KOPT-K1 (cell line): ENCODE data around the gene ENAH.
"Not testable (repeated sequence)": the region's sequence is repeated elsewhere in the genome, so short reads cannot be mapped to it uniquely, and the experiment has no call there.

Experiments
- H3K27ac ChIP-seq: fragments of 200-600 bp; sonication (generic); 2 replicates; pipeline ENCODE4 v1.5.1; 2016; ENCODE audit warnings: antibody characterized with exemption, mild to moderate bottlenecking, low read depth, low read length; ENCODE audit not compliant: poor library complexity, severe bottlenecking
- H3K36me3 ChIP-seq: fragments of 200-600 bp; sonication (generic); 2 replicates; pipeline ENCODE4 v1.5.1; 2017; ENCODE audit warnings: antibody characterized with exemption, mild to moderate bottlenecking, low read length, moderate library complexity; ENCODE audit not compliant: insufficient read depth
- H3K9me3 ChIP-seq: fragments of 200-600 bp; sonication (generic); 2 replicates; pipeline ENCODE4 v1.5.1; 2017; ENCODE audit warnings: antibody characterized with exemption, low read length, mild to moderate bottlenecking; ENCODE audit not compliant: insufficient read depth, poor library complexity, severe bottlenecking

ENAH gene

DNA sequence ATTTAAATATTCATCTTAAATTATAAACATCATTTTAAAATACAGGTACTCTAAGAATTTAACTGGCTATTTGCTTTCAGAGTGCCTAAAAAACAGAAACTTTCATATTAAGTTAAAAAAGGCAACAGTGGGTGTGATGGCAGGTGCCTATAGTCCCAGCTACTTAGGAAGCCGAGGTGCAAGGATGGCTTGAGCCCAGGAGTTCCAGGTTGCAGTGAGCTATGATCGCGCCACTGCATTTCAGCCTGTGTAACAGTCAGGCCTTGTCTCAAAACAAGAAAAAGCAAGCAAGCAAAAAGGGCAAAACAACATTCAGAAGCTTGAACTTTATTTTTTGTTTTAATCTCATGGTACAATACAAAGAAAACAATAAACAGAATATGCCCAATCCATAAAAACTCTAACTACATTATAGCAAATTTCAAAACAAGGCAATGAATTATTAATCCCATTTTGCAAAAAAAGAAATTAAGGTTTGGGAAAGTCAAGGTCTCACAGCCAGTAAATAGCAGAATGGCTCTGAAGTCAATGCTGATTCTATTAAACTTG lies 15.2 kb downstream of the ENAH start:
- Histone ChIP-seq H3K9me3 (peaks cover 5% of the 10 kb centered on the region), H3K27ac (no peak overlapping the region), H3K36me3 (no peaks in the 10 kb centered on the region)

- not testable (repeated sequence) for H3K9me3 ChIP-seq, H3K27ac ChIP-seq, H3K36me3 ChIP-seq
Measured at GRCh38 chr1:225636992-225637391, 15.9 kb downstream of the ENAH start.

GRCh38 chr1:225635649-225636048 lies 17.3 kb downstream of the ENAH start:
- Histone ChIP-seq H3K27ac (no peak overlapping the region), H3K9me3 (peaks cover 5% of the 10 kb centered on the region), H3K36me3 (no peaks in the 10 kb centered on the region)

DNA sequence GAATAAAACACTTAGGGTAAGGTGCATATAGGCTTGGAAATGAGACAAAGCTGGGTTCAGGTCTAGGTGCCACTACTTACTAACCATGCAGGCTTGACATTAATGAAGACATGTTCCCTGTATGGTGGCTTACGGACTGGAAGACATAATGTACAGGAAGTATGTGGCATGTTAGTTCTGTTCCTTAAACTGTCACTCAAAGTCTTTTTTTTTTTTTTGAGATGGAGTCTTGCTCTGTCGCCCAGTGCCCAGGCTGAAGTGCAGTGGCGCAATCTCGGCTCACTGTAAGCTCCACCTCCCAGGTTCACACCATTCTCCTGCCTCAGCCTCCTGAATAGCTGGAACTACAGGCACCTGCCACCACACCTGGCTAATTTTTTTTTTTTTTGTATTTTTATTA lies 20.1 kb downstream of the ENAH start:
- not testable (repeated sequence) for H3K9me3 ChIP-seq, H3K27ac ChIP-seq, H3K36me3 ChIP-seq

DNA sequence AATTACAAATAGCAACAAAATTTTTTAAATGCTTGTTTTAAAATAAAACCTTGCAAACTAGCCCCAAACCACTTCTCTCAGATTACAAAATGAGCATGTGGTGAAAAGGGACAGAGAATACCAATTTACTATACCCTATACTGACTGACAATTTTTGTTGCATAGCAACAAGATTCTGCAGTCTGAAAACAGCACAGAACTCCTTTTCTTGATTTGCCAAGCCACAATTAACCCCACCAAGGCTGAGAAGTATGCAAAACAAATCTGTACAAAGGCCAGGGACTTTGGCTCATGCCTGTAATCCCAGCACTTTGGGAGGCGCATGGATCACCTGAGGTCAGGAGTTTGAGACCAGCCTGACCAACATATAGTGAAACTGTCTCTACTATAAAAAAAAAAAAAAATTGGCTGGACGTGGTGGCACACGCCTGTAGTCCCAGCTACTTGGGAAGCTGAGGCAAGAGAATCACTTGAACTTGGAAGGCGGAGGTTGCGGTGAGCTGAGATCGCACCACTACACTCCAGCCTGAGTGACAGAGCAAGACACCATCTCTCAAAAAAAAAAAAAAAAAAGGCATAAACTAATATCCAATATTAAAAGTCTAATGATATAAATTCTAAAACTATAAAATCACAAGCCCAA lies 21.8 kb downstream of the ENAH start:
- H3K9me3 ChIP-seq: no peaks in the 10 kb centered on the region
- H3K36me3 ChIP-seq: no peaks in the 10 kb centered on the region
- H3K27ac ChIP-seq: no peak overlapping the region

- Histone ChIP-seq H3K9me3 (no peaks in the 10 kb centered on the region), H3K27ac (no peak overlapping the region), H3K36me3 (no peaks in the 10 kb centered on the region)
Measured at GRCh38 chr1:225629483-225629882, 23.4 kb downstream of the ENAH start.

DNA sequence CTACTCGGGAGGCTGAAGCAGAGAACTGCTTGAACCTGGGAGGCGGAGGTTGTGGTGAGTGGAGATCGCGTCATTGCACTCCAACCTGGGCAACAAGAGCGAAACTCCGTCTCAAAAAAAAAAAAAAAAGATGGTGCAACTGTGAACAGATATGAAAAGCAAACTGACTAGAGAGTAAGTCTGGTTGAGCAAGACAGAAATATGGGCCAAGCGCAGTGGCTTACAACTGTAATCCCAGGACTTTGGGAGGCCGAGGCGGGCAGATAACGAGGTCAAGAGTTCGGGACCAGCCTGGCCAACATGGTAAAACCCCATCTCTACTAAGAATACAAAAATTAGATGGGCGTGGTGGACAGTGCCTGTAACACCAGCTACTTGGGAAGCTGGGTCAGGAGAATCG lies 24.1 kb downstream of the ENAH start:
- not testable (repeated sequence) for H3K36me3 ChIP-seq, H3K27ac ChIP-seq, H3K9me3 ChIP-seq

DNA sequence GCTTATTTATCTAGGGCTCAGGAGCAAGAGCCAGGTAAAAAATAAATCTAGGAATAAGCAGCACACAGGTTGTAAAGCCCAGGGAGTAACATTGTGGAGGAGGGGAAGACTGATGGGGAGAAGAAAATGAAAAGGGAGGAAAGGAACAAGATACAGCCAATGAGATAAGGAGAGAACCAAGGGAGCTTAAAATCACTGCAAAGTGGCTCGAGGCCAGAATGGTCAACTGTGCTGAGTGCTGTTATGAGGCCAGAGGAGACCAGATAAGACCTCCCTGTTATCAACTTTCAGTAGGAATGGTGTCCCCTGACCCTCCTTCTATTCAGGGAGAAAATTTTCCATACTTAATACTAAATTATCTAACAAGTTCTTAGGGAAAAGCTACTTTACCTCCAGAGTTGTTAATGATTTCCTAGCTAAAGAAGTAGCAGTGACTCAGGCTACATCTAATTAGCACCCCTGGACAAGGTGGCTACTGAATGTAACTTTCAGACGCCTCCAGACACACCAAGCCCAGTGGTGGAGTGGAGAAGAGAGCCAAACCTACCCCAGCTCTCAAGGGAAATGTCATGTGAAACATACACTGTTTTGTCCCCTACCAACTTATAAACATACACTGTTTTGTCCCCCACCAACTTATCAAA lies 25.5 kb downstream of the ENAH start:
- Histone ChIP-seq H3K9me3 (no peaks in the 10 kb centered on the region), H3K36me3 (no peaks in the 10 kb centered on the region), H3K27ac (no peak overlapping the region)

GRCh38 chr1:225626698-225627097 lies 26.2 kb downstream of the ENAH start:
- Histone ChIP-seq H3K36me3 (no peaks in the 10 kb centered on the region), H3K27ac (no peak overlapping the region), H3K9me3 (no peaks in the 10 kb centered on the region)

DNA sequence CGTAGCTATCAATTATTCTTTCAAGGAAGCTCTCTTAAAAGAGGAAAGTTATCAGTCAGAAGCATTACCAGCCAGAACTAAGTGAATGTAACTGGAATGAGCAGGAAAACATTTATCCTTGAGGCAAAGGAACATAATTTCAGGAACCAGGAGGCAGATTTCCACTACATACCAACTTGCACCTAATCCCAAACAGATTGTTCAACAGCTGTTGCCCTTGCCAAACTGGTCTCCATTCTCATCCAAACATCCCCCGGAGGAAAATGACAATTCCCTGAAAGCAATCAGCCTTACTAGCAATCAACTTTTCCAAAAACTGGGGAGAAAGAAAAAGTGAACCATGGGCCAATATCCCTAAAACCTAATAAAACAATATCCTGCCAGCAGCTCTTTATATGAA lies 35.0 kb downstream of the ENAH start:
- H3K27ac ChIP-seq: no peak overlapping the region
- H3K36me3 ChIP-seq: no peaks in the 10 kb centered on the region
- H3K9me3 ChIP-seq: no peaks in the 10 kb centered on the region

DNA sequence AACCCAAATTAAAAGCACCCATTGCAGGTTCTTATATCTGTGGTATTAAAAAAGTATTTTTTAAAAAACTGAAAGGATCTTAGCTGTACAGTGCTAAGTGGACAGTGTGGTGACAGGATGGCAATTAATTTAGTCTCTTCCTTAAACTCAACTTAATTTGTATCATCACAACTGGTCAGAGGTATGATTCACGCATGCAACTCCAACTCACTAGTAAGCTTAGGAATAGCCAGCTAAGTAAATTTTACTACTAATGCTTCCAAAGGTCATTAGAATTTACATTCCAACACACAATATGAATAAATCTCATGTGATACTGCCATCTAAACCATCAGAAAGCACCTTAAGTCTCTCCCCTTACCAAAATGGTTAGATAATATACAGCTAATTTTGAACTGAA lies 35.4 kb downstream of the ENAH start:
- no peak overlapping the region for H3K27ac ChIP-seq
- no peaks in the 10 kb centered on the region for H3K36me3 ChIP-seq
- no peaks in the 10 kb centered on the region for H3K9me3 ChIP-seq

- H3K27ac ChIP-seq, H3K9me3 ChIP-seq, H3K36me3 ChIP-seq: not testable (repeated sequence)
Measured at GRCh38 chr1:225615403-225615790, 37.5 kb downstream of the ENAH start.

DNA sequence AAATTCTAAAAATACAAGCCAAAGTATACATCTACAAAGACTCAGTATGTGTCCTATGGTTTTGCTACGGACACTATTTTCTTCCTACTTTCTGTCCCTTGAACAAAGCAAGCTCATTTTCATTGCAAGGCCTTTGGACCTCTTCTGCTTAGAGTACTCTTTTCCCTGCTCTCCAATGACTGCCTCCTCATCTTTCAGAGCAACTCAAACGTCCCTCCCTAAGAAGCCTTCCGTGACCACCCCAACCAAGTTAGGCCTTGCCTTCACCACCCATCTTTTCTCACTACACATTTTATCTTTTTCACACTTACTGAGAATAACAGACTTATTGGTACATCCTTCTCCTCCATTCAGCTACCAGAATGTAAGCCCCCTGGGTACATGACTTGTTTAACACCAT lies 39.9 kb downstream of the ENAH start:
- H3K27ac ChIP-seq: no peak overlapping the region
- no peaks in the 10 kb centered on the region for H3K36me3 ChIP-seq
- no peaks in the 10 kb centered on the region for H3K9me3 ChIP-seq

DNA sequence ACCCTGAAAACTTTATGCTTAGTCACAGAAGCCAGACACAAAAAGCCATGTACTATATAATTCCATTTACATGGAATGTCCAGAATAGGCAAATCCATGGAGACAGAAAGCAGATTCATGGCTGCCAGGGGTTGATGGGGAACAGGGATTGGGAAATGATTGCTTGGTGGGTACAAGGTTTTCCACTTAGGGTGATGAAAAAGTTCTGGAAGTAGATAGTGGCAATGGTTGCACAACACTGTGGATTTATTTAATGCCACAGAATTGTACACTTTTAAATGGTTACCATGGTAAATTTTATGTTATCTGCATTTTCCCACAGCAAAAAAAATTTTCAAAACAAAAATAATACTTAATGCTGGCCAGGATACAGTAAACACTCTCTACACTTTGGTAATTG lies 40.6 kb downstream of the ENAH start:
- Histone ChIP-seq H3K36me3 (no peaks in the 10 kb centered on the region), H3K9me3 (no peaks in the 10 kb centered on the region), H3K27ac (no peak overlapping the region)

DNA sequence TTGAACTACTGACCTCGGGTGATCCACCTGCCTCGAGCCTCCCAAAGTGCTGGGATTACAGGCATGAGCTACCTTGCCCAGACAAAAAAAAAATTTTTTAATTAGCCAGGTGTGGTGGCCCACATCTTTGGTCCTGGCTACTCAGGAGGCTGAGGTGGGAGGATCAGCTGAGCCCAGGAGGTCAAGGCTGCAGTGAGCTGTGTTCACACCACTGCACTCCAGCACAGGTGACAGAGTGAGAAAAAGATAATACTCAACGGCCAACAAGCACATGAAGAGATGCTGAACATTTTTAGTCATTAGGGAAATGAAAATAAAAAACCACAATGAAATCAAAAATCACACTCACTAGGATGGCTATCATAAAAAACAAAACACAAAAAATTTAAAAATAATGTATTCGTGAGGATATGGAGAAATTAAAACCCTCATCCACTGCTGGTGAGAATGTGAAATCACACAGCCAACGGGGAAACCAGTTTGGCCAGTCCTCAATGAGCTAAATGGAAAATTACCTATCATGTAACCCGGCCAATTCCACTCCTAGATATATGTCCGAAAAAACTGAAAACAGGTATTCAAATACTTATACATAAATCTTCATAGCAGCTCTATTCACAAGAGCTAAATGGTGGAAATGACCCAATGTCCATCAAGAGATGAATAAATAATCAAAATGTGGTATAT lies 41.2 kb downstream of the ENAH start:
- H3K27ac ChIP-seq: no peak overlapping the region
- H3K36me3 ChIP-seq: no peaks in the 10 kb centered on the region
- H3K9me3 ChIP-seq: no peaks in the 10 kb centered on the region

- H3K9me3 ChIP-seq: no peaks in the 10 kb centered on the region
- H3K27ac ChIP-seq: no peak overlapping the region
- H3K36me3 ChIP-seq: no peaks in the 10 kb centered on the region
Measured at GRCh38 chr1:225610539-225610938, 42.4 kb downstream of the ENAH start.
